Naive thymus-derived CD4-positive, alpha-beta T cell (primary cell): ENCODE measurements around the gene HNRNPL. TPM values are rescaled to one million over a fixed set of nuclear protein-coding genes. Genes with fewer than 3 reads are reported as not detected.
A peak's percentile ranks its signal among the peaks of the same experiment; 100 is the strongest.

Source experiments
- ATAC-seq: fragments of 150-1000 bp; cut with Tn5 transposase; 2 replicates; pipeline ENCODE4 v1.10.0; 2021; ENCODE audit warnings: mild to moderate bottlenecking, moderate library complexity
- CTCF ChIA-PET: fragments of 350-600 bp; sonication (Branson Sonifier 250); formaldehyde crosslinking; loops from one replicate; lab custom pipeline; 2021; ENCODE audit warnings: antibody characterized with exemption; lab: Charles Lee
- POLR2A ChIA-PET: fragments of 350-600 bp; sonication (Branson Sonifier 250); formaldehyde crosslinking; loops from one replicate; lab custom pipeline; 2021; ENCODE audit warnings: antibody characterized with exemption, inconsistent platforms; lab: Charles Lee
- DNase-seq, 9 donors: peaks; one replicate each; pipeline versions ENCODE4 v3.0.0 to v3.0.0-alpha.2; 2020 to 2022; ENCODE audit warnings: mixed read lengths in 1 of 9
- H3K27ac ChIP-seq: one replicate; pipeline ENCODE4 v1.7.0; 2013; ENCODE audit warnings: mild to moderate bottlenecking, low read depth, low read length, moderate library complexity
- H3K27me3 ChIP-seq, 2 donors: one replicate each; pipeline ENCODE4 v1.7.0; 2013; ENCODE audit warnings: low read length in 2 of 2, mild to moderate bottlenecking in 2 of 2, moderate library complexity in 2 of 2; ENCODE audit not compliant: control insufficient read depth in 2 of 2, insufficient read depth in 2 of 2
- H3K36me3 ChIP-seq, 3 experiments: 1 replicate in 2 of 3; 2 replicates in 1 of 3; pipeline ENCODE4 v1.7.0; 2013; ENCODE audit warnings: low read length in 3 of 3, mild to moderate bottlenecking in 3 of 3, moderate library complexity in 1 of 3; ENCODE audit not compliant: insufficient read depth in 3 of 3, control insufficient read depth in 2 of 3
- H3K4me1 ChIP-seq, 2 donors: one replicate each; pipeline ENCODE4 v1.7.0; 2013; ENCODE audit warnings: low read length in 2 of 2, mild to moderate bottlenecking in 2 of 2, moderate library complexity in 1 of 2; ENCODE audit not compliant: control insufficient read depth in 2 of 2, insufficient read depth in 2 of 2
- H3K4me3 ChIP-seq: 2 replicates; pipeline ENCODE4 v1.7.0; 2013; ENCODE audit warnings: mild to moderate bottlenecking, low read length
- H3K9me3 ChIP-seq, 3 experiments: 1 replicate in 2 of 3; 2 replicates in 1 of 3; pipeline ENCODE4 v1.7.0; 2013; ENCODE audit warnings: low read length in 3 of 3; ENCODE audit not compliant: control insufficient read depth in 2 of 3
- H3K27ac Mint-ChIP-seq, 9 donors: one replicate each; pipeline ENCODE4 v1.8.0; 2020 to 2022; ENCODE audit warnings: mixed read lengths in 9 of 9, mild to moderate bottlenecking in 8 of 9, moderate library complexity in 5 of 9, inconsistent platforms in 2 of 9
- H3K27me3 Mint-ChIP-seq, 5 donors: one replicate each; pipeline ENCODE4 v1.8.0; 2021 to 2022; ENCODE audit warnings: mixed read lengths in 5 of 5, mild to moderate bottlenecking in 1 of 5
- H3K36me3 Mint-ChIP-seq, 5 donors: one replicate each; pipeline ENCODE4 v1.8.0; 2020 to 2022; ENCODE audit warnings: mixed read lengths in 5 of 5, mild to moderate bottlenecking in 3 of 5, inconsistent platforms in 1 of 5
- H3K4me1 Mint-ChIP-seq, 7 donors: one replicate each; pipeline ENCODE4 v1.8.0; 2020 to 2022; ENCODE audit warnings: mixed read lengths in 7 of 7, mild to moderate bottlenecking in 3 of 7, inconsistent platforms in 1 of 7
- H3K4me3 Mint-ChIP-seq, 10 donors: one replicate each; pipeline ENCODE4 v1.8.0; 2020 to 2022; ENCODE audit warnings: mild to moderate bottlenecking in 10 of 10, mixed read lengths in 10 of 10, moderate library complexity in 6 of 10, inconsistent platforms in 2 of 10
- H3K9me3 Mint-ChIP-seq, 11 donors: one replicate each; pipeline ENCODE4 v1.8.0; 2020 to 2022; ENCODE audit warnings: mixed read lengths in 11 of 11, mild to moderate bottlenecking in 4 of 11, inconsistent platforms in 1 of 11, moderate library complexity in 1 of 11
- intact Hi-C, 2 donors: fragments of 100-400 bp; cut with micrococcal nuclease; formaldehyde crosslinking; loops; one replicate each; pipeline ENCODE4 v1.15.1; 2023
- polyA plus RNA-seq, 2 donors: library from polyadenylated mRNA; unstranded; fragments of 300-500 nt; fragmentation: Illumina TruSeq; gene quantifications; one replicate each; pipeline ENCODE4 v1.2.3, GENCODE V29; 2021
- total RNA-seq, 6 experiments: library from RNA in 5 of 6; stranded (reverse) in 5 of 6; gene quantifications; 1 replicate in 5 of 6; 2 replicates in 1 of 6; pipeline ENCODE4 v1.2.3 and lab custom pipeline; 2021 to 2026

HNRNPL gene
- total and polyA plus RNA-seq, 7 experiments from 2014 or later: 70.6 to 539 (median 349) TPM

DNA sequence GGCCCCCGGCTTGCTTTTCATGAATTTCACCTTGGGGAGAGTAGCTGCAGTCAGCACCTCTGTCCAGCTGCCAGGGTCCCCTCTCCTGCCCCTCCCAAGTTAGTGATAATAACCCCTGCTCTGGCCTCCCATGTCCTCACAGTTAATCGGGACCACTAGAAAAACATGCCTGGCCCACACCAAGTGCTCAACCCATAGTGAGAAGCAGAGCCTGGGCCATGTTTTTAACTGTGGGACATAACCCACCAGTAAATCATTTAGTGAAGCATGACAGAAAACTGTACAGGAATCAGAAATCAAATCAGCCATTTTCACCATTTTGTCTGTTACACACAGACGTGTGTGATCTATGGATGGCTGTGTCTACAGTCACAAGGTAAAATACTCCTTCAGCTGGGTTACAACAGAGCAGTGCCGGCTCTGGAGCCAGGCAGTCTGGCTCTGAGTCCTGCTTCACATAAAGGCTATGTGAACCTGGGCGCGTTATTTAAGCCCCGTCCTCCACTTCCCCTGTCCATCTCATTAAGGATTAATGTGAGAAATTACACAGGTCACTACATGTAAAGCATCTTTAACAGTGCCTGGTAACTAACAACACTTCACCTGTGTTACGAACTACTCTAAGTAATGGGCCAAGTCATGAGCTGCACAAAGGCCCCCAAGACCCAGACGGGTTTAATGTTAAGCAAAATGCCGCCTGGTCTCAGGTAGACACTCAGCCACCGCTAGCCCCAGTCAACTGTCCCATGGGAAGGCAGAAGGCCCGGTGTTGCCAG lies 10.6 kb downstream of the HNRNPL start:
- peaks cover 32 to 38% of the 10 kb centered on the region in 2 donors for H3K4me1 ChIP-seq
- no peaks in the 10 kb centered on the region for H3K27me3 ChIP-seq
- no peak for DNase-seq
- ATAC-seq: no peak
- ChIA-PET CTCF (no interaction called here), POLR2A (interaction anchor here (0.5 to 1.7 kb wide), 4 partner anchors 10 to 838 kb away, joined by 3 to 6 read pairs (median 3); no protein-coding TSS in a partner anchor)
- no peak overlapping the region for H3K27ac ChIP-seq
- Mint-ChIP-seq H3K4me3 (peak overlapping the region in 1 of 10 donors; percentile 21), H3K4me1 (peaks cover 32 to 54% (median 46%) of the 10 kb centered on the region in 7 donors), H3K27ac (peak overlapping the region in 8 of 9 donors; percentile 46 to 76 (median 69)), H3K36me3 (peaks cover 0 to 56% (median 50%) of the 10 kb centered on the region in 5 donors), H3K9me3 (peaks cover 0 to 13% (median 0%) of the 10 kb centered on the region in 11 donors), H3K27me3 (no peaks in the 10 kb centered on the region)
- no peak overlapping the region for H3K4me3 ChIP-seq
- H3K9me3 ChIP-seq: no peaks in the 10 kb centered on the region
- H3K36me3 ChIP-seq: peaks cover 61 to 82% (median 72%) of the 10 kb centered on the region in 3 experiments
- intact Hi-C loops: no loop called here

- peak in 1 of 9 donors; percentile 41 for DNase-seq
- Histone ChIP-seq H3K4me3 (no peak overlapping the region), H3K27ac (no peak overlapping the region), H3K9me3 (no peaks in the 10 kb centered on the region), H3K4me1 (peaks cover 24 to 30% of the 10 kb centered on the region in 2 donors), H3K27me3 (no peaks in the 10 kb centered on the region), H3K36me3 (peaks cover 54 to 75% (median 64%) of the 10 kb centered on the region in 3 experiments)
- Mint-ChIP-seq H3K4me1 (peaks cover 25 to 46% (median 38%) of the 10 kb centered on the region in 7 donors), H3K9me3 (peaks cover 0 to 12% (median 0%) of the 10 kb centered on the region in 11 donors), H3K27ac (peak overlapping the region in 5 of 9 donors; percentile 46 to 76 (median 71)), H3K4me3 (peak overlapping the region in 1 of 10 donors; percentile 21), H3K36me3 (peaks cover 0 to 48% (median 42%) of the 10 kb centered on the region in 5 donors), H3K27me3 (no peaks in the 10 kb centered on the region)
- ChIA-PET CTCF (interaction anchor here (1.0 to 1.1 kb wide), 2 partner anchors 8 to 37 kb away, joined by 3 to 5 read pairs; no protein-coding TSS in a partner anchor), POLR2A (interaction anchor here (0.6 to 1.5 kb wide), 7 partner anchors 8 to 524 kb away, joined by 3 to 9 read pairs (median 5); no protein-coding TSS in a partner anchor)
- intact Hi-C loops: no loop called here
- no peak for ATAC-seq
Observed at GRCh38 chr19:38838208-38838985, 11.4 kb downstream of the HNRNPL start.

- Histone ChIP-seq H3K4me3 (no peak overlapping the region), H3K9me3 (no peaks in the 10 kb centered on the region), H3K4me1 (peaks cover 17 to 23% of the 10 kb centered on the region in 2 donors), H3K27me3 (no peaks in the 10 kb centered on the region), H3K27ac (no peak overlapping the region), H3K36me3 (peaks cover 46 to 68% (median 57%) of the 10 kb centered on the region in 3 experiments)
- Mint-ChIP-seq H3K27ac (peak overlapping the region in 1 of 9 donors; percentile 67), H3K4me1 (peaks cover 18 to 39% (median 31%) of the 10 kb centered on the region in 7 donors), H3K4me3 (no peak overlapping the region), H3K27me3 (no peaks in the 10 kb centered on the region), H3K36me3 (peaks cover 0 to 44% (median 37%) of the 10 kb centered on the region in 5 donors), H3K9me3 (peaks cover 0 to 12% (median 0%) of the 10 kb centered on the region in 11 donors)
- ChIA-PET POLR2A (interaction anchor here (1.2 to 1.5 kb wide), 4 partner anchors 9 to 14 kb away, joined by 5 to 9 read pairs (median 6); no protein-coding TSS in a partner anchor), CTCF (interaction anchor here (0.9 to 1.1 kb wide), 3 partner anchors 9 to 38 kb away, joined by 3 to 5 read pairs (median 3); no protein-coding TSS in a partner anchor)
- no peak for DNase-seq
- no peak for ATAC-seq
- intact Hi-C loops: no loop called here
Observed at GRCh38 chr19:38837656-38838121, 12.1 kb downstream of the HNRNPL start.

DNA sequence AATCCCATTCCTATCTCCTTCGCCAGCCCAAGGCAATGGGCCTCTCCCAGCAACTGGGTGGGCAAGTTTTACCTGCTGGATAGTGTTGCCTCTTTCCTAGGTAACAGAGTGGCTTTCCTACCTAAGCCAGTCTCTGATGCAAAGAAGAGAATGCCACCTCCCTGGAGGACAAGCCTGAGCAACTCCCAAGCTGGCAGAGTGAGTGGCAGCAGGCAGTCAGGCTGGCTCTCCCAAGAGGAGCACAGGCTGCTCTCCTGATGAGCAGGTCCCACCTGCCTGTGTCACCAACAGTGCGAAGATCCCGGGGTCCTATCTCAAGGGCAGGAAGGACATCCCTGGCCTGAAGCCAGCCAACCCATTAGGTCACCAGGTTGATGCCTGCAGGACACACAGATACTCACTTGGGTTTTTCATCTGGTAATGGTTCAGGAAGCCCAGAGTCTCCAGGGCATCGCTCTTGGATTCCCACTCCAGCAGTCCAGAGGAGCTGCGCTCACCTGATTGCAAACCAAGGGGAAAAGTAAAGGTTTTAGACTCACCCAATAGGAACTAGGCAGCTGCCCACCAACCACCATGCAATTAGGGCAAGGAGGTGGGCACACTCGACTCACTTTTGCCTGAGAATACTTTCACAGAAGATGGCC lies 12.7 kb downstream of the HNRNPL start:
- no peak for DNase-seq
- ATAC-seq: no peak
- peaks cover 0 to 39% (median 32%) of the 10 kb centered on the region in 5 donors for H3K36me3 Mint-ChIP-seq

DNA sequence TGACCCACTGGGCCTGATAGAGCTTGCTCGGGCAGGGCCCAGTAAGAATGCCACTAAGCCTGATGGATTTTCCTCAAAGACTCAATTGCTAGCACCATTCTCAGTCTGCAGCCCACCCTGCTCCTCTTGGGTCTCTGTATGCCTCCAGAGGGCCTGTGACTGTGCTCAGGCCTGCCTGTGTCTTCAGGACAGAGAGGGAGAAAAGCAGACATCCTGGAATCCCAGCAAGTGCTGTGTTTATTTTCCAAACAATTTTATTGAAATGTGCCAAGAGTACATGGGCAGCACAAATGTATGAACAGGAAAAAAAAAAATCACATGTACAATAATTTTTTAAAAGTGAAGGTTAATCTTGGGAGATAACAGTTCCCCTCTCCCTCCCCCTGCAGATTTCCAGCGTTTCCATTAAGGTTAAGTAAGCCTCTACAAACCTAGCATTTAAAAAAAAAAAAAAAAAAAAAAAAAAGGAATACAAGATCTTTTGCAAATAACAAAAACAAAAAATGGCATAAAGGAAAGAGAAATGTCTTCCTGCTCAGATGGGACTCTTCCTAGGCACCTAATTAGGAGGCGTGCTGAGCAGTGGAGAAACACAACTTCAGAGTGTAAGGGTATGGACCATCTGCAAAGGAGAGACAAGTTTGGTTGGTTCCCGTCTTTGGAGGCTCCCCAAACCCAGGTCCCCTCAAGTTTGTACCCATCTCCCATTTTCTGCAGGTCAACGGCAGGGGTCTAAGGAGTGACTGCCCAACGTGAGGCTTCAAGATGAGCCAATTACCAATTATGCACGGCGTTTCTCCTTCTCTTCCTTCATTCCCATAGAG lies 13.4 kb downstream of the HNRNPL start:
- Histone ChIP-seq H3K4me1 (peaks cover 9 to 15% of the 10 kb centered on the region in 2 donors), H3K27me3 (no peaks in the 10 kb centered on the region), H3K4me3 (no peak overlapping the region), H3K9me3 (no peaks in the 10 kb centered on the region), H3K36me3 (peaks cover 45 to 62% (median 52%) of the 10 kb centered on the region in 3 experiments), H3K27ac (no peak overlapping the region)
- intact Hi-C loops: no loop called here
- H3K9me3 Mint-ChIP-seq: peaks cover 0 to 7% (median 0%) of the 10 kb centered on the region in 11 donors
- ATAC-seq (no peak), DNase-seq (no peak)
- no peaks in the 10 kb centered on the region for H3K27me3 Mint-ChIP-seq
- no peak overlapping the region for H3K4me3 Mint-ChIP-seq
- ChIA-PET POLR2A (interaction anchor here (0.8 to 1.5 kb wide), 3 partner anchors 13 to 41 kb away, joined by 3 to 9 read pairs (median 4); partner anchors contain the start of gene RINL), CTCF (no interaction called here)
- peak overlapping the region in 2 of 9 donors; percentile 55 to 56 for H3K27ac Mint-ChIP-seq
- H3K4me1 Mint-ChIP-seq: peaks cover 14 to 37% (median 28%) of the 10 kb centered on the region in 7 donors
- peaks cover 0 to 36% (median 28%) of the 10 kb centered on the region in 5 donors for H3K36me3 Mint-ChIP-seq

More for the DNA sequence above, 12.7 kb downstream of the HNRNPL start:
- H3K27me3 Mint-ChIP-seq: no peaks in the 10 kb centered on the region
- Histone ChIP-seq H3K36me3 (peaks cover 46 to 65% (median 57%) of the 10 kb centered on the region in 3 experiments), H3K4me1 (peaks cover 15 to 20% of the 10 kb centered on the region in 2 donors), H3K9me3 (no peaks in the 10 kb centered on the region), H3K4me3 (no peak overlapping the region), H3K27ac (no peak overlapping the region), H3K27me3 (no peaks in the 10 kb centered on the region)
- CTCF ChIA-PET: interaction anchor here (0.9 to 1.1 kb wide), 2 partner anchors 9 to 12 kb away, joined by 3 read pairs; no protein-coding TSS in a partner anchor
- peak overlapping the region in 3 of 9 donors; percentile 13 to 56 (median 51) for H3K27ac Mint-ChIP-seq
- intact Hi-C loops: no loop called here
- POLR2A ChIA-PET: interaction anchor here (1.2 to 1.5 kb wide), 4 partner anchors 9 to 14 kb away, joined by 5 to 9 read pairs (median 6); no protein-coding TSS in a partner anchor
- H3K4me1 Mint-ChIP-seq: peaks cover 15 to 37% (median 29%) of the 10 kb centered on the region in 7 donors
- no peak overlapping the region for H3K4me3 Mint-ChIP-seq
- H3K9me3 Mint-ChIP-seq: peaks cover 0 to 12% (median 0%) of the 10 kb centered on the region in 11 donors
